GM18526 (cell line): ENCODE measurements around the gene IGF2BP2.

Source experiments
- POLR2A ChIP-seq: IDR thresholded peaks from 3 replicates; pipeline ENCODE4 v1.6.1; 2011; ENCODE audit not compliant: insufficient read length; ENCODE audit errors: extremely low read depth

The IGF2BP2 gene

GRCh38 chr3:185822221-185823000 lies 2.4 kb downstream of the IGF2BP2 start:
- no peak for TF ChIP-seq POLR2A

DNA sequence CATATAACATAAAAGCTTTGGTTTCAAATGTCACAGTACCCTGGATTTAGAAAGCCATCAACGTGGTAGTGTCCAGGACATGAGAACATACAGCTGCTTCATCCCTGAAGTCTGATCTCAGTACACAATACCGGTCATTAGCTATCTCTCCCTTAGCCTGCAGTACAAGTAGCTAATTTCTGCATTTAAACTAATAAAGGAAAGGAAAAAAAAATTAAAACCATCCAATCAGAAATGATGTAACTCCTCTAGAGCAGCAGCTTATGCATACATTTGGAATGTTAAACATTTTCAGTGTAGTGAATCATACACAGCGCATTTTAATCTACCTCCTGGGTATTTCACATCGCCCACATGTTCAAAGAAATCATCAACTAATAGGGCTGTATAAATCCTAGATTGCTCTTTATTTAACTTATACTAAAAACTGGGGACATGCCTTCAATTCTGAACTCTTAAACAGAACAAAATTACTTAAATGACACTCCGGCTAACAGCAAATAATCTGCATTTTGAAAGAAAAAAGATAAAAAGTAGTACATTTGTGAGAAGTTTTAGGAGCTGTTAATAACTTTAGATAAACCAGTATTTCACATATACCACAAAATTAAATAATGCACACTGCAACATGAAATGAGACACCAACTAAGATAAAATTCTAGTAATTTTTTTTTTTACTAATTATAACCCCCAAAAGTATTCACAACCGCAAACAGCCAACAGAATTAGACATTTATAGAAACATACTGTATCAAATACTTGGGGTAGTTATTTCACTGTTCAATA lies 3.7 kb downstream of the IGF2BP2 start:
- TF ChIP-seq POLR2A, result no peak

GRCh38 chr3:185818267-185818875 lies 6.5 kb downstream of the IGF2BP2 start:
- TF ChIP-seq POLR2A, result no peak

DNA sequence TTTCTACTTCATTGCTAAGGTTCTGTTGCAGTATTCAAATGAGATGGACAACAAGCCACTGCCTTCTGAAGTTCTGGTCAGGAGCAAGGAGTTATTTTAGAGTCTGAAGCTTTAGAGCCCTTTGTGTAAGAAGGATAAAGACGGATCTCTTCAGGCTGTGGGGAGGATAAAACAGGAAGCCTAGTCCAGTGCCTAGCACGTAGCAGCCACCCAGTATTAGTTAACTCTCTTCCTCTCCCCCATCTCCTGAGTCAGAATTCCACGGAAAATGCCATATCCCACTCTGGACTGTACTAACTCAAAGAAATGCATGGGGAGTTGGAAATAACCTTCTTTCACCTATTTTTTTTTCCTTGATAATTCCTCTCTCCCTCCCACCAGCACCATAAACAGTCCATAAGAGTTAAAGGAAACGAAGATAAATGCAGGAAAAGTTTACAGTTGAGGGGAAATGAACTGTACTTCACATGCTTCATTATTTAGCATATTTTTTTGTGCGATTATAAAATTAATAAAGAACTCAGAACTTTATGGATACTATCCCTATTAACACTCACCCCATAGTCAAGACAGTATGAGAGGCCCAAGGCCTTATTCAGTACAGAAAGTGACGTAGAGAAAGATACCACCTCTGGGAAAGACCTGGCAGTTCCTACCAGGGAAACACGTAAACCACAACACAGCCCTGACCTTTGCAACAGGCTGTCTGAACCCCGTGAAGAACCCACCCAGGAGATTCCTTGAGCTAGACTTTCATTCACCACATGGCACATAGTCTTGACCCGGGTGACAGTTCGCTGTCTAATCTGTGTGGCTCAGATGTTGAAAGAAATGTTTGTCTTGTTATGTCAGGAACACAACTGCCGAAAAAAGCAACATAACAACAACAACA lies 9.2 kb downstream of the IGF2BP2 start:
- no peak for TF ChIP-seq POLR2A

DNA sequence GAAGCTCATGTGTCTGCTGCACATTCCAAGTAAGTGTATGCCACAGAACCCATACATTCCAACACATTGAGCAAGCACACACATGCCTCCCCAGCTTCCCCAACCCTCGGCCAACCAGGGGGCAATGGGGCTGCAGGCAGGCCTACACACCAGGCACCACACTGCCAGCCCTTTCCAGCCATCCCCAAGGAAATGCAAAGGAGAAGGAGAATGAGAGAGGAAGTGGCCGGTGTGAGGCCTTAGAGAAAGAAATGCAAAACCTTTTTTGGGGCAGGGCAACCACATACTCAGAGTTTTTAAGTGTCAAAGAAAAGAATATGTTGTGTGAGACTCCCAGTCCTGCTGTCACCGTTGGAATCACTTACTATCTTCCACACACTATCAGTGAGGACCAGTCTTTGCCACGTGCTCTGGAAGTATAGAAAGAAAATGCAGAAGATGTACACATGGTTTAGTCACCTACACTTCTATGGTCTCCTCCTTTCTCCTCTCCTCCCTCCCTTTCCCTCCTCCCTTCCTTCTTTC lies 11.1 kb downstream of the IGF2BP2 start:
- TF ChIP-seq POLR2A, result no peak

GRCh38 chr3:185813205-185813604 lies 11.6 kb downstream of the IGF2BP2 start:
- no peak for TF ChIP-seq POLR2A

- TF ChIP-seq POLR2A, result no peak
Measured at GRCh38 chr3:185807445-185808068, 17.3 kb downstream of the IGF2BP2 start.

GRCh38 chr3:185797993-185798830 lies 26.6 kb downstream of the IGF2BP2 start:
- TF ChIP-seq POLR2A, result no peak

DNA sequence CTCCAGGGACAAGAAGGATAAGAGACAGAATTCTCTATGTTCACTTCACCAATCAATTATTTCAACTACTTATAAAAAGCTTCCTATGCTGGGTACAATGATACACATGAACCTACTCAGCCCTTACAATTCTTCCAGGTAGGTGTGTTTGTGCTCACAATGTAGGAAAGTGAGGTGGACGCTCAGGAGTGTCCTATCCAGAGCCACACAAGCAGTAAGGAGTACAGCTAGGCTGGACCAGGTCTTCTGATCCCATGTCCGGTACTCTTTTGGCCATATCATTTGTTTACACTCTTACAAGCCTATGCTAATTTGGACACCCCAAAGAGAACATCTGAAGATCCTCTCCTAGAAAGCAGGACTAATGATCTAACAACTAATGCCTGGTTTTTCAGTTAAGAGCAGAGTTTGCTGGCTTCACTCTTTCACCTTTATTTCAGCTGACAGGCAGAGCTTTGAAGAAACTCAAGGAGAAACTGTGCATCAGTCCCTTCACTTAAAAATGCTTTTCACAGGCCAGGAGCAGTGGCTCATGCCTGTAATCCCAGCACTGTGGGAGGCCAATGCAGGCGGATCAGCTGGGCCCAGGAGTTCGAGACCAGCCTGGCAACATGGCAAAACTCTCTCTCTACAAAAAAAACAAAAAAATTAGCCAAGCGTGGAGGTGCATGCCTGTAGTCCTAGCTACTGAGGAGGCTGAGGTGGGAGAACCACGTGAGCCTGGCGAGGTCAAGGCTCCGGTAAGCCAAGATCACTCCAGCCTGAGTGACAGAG lies 27.5 kb downstream of the IGF2BP2 start:
- no peak for TF ChIP-seq POLR2A

DNA sequence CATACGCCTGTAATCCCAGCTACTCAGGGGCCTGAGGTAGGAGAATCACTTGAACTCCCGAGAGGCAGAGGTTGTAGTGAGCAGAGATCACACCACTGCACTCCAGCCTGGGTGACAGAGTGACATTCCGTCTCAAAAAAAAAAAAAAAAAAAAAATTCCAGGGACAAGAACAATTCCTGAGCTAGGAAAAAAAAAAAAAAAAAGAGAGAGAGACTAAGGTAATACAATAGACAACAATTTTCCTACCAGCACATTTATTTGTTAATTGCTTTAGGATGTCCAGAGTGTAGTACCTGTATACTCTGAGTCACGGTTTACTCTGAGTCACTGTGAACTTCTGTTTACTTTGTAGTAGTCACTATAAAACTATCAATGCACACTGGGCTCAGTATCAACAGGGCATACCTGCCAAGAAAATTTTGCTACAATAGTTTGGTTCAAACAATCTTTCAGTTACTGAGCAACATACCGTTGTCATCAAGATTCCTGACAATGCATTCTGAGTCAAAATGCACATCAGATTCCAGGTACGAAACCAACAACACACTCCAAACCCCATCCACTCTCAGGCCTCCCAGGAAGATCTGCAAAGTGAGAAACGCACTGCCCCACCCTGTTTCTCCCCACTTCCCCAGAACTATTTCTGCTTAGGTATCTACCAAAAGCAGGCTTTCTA lies 28.3 kb downstream of the IGF2BP2 start:
- TF ChIP-seq POLR2A, result no peak

GRCh38 chr3:185793381-185793780 lies 31.5 kb downstream of the IGF2BP2 start:
- no peak for TF ChIP-seq POLR2A

DNA sequence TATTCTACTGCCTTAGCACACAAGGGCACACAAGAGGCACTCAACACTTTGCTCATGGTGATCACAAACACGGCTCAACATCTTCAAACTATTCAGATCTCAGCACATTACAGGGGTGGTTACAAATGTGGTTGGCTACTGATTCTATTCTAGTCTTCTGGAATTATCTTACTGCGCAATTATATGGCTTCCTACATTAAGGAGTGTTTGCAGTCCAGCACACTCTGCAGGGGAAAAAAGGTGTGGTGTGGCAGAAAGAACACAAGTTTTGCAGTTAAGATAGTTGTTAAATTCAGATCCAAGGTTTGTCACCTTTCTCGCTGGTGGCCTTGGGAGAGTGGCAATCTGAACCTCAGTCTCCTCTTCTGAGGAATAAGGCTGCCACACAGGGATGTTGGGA lies 31.9 kb downstream of the IGF2BP2 start:
- no peak for TF ChIP-seq POLR2A
